HG03439 (cell line): Measurements from ENCODE around the gene CALY.
A peak's percentile ranks its signal among the peaks of the same experiment; 100 is the strongest.
"Not testable (repeated sequence)": the region's sequence is repeated elsewhere in the genome, so short reads cannot be mapped to it uniquely, and the experiment has no call there.

Experiments
- ATAC-seq: cut with Tn5 transposase; IDR thresholded peaks from one replicate; pipeline ENCODE4 v1.9.1; 2021; ENCODE audit warnings: mild to moderate bottlenecking, moderate library complexity; ENCODE audit not compliant: unreplicated experiment

Gene CALY

GRCh38 chr10:133336577-133337369 is at the start of gene CALY:
Gene CALY (minus strand): TSS chr10:133336896. CDS start chr10:133328989, 7,907 bp downstream.
- ATAC-seq = no peak

GRCh38 chr10:133385214-133385613 is 48.5 kb upstream of the CALY start:
- no peak for ATAC-seq

GRCh38 chr10:133384071-133384470 is 47.4 kb upstream of the CALY start:
- ATAC-seq = no peak

GRCh38 chr10:133383551-133383950 is 46.9 kb upstream of the CALY start:
- no peak for ATAC-seq

- no peak for ATAC-seq
These were observed 44.3 kb upstream of the CALY start for GRCh38 chr10:133381036-133381435.

GRCh38 chr10:133379801-133380666 is 43.3 kb upstream of the CALY start:
- no peak for ATAC-seq

- ATAC-seq = peak; percentile 50
These were observed 42.6 kb upstream of the CALY start, which contains the start of gene PAOX for GRCh38 chr10:133379152-133379800. Gene PAOX (plus strand): TSS chr10:133379262. CDS start chr10:133379317, 55 bp downstream.

- peak; percentile 35 for ATAC-seq
These were observed 41.8 kb upstream of the CALY start for GRCh38 chr10:133378251-133379096.

- ATAC-seq = no peak
These were observed 41.1 kb upstream of the CALY start for GRCh38 chr10:133377818-133378250.

- no peak for ATAC-seq
These were observed 40.5 kb upstream of the CALY start for GRCh38 chr10:133377025-133377817.

GRCh38 chr10:133376183-133376582 is 39.5 kb upstream of the CALY start:
- not testable (repeated sequence) for ATAC-seq

- ATAC-seq = no peak
These were observed 38.8 kb upstream of the CALY start for GRCh38 chr10:133375357-133376115.

- peak; percentile 93 for ATAC-seq
These were observed 36.7 kb upstream of the CALY start, which contains the start of gene ECHS1 for GRCh38 chr10:133373174-133374090. Gene ECHS1 (minus strand): TSS chr10:133373354. CDS start chr10:133373333, 21 bp downstream.

- no peak for ATAC-seq
These were observed 35.8 kb upstream of the CALY start for GRCh38 chr10:133372507-133372906.

GRCh38 chr10:133370030-133370786 is 33.5 kb upstream of the CALY start:
- no peak for ATAC-seq

GRCh38 chr10:133368153-133368552 is 31.5 kb upstream of the CALY start:
- ATAC-seq = no peak

GRCh38 chr10:133367461-133367860 is 30.8 kb upstream of the CALY start:
- ATAC-seq = not testable (repeated sequence)
